Stimulated activated CD8-positive, alpha-beta memory T cell treated with anti-CD3 and anti-CD28 coated beads, Interleukin-15, amount 100 ng/mL, for 24 hours (primary cell): Measurements from ENCODE around the gene UHMK1.
"Not testable (repeated sequence)": the region's sequence is repeated elsewhere in the genome, so short reads cannot be mapped to it uniquely, and the experiment has no call there.

Experiments
- DNase-seq: peaks from one replicate; pipeline ENCODE4 v3.0.0-alpha.2; 2020; ENCODE audit warnings: low read depth

UHMK1 gene, protein sequence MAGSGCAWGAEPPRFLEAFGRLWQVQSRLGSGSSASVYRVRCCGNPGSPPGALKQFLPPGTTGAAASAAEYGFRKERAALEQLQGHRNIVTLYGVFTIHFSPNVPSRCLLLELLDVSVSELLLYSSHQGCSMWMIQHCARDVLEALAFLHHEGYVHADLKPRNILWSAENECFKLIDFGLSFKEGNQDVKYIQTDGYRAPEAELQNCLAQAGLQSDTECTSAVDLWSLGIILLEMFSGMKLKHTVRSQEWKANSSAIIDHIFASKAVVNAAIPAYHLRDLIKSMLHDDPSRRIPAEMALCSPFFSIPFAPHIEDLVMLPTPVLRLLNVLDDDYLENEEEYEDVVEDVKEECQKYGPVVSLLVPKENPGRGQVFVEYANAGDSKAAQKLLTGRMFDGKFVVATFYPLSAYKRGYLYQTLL

DNA sequence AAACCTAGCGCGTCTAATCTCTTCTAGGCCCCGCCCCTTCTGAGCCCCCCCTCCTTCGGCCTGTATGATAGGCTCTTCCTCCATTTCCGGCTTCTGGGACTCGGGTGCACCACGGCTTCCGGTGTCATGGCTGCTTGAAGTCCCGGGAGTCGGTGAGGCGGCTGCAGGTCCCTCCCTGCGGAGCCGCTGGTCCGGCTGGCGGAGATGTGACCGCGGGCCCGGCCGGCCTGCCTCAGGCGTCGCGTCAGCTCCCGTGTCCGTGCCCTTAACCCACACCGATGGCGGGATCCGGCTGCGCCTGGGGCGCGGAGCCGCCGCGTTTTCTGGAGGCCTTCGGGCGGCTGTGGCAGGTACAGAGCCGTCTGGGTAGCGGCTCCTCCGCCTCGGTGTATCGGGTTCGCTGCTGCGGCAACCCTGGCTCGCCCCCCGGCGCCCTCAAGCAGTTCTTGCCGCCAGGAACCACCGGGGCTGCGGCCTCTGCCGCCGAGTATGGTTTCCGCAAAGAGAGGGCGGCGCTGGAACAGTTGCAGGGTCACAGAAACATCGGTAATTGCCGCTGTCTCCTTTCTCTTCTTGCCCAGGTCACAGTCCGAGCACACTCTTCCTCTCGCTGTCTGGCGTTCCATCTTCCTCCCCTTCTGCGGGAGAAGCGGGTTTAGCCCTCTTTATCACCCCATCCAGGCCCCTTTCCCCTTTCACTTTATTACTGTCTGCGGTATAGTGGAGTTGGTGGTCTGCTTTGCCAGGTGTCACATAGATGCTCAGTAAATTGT, at the start of gene UHMK1:
Gene UHMK1, plus strand, starts transcription at position 96 of the 773 bp plus-strand sequence. Its CDS starts 183 bp downstream, at position 279.
- peak; percentile 60 for DNase-seq

GRCh38 chr1:162454361-162454760, 43.3 kb upstream of the UHMK1 start:
- not testable (repeated sequence) for DNase-seq

- DNase-seq = no peak
Measured at GRCh38 chr1:162456323-162456722, 41.3 kb upstream of the UHMK1 start.

- no peak for DNase-seq
Measured at GRCh38 chr1:162458236-162458635, 39.4 kb upstream of the UHMK1 start.

GRCh38 chr1:162462425-162462824, 35.2 kb upstream of the UHMK1 start:
- DNase-seq = not testable (repeated sequence)

DNA sequence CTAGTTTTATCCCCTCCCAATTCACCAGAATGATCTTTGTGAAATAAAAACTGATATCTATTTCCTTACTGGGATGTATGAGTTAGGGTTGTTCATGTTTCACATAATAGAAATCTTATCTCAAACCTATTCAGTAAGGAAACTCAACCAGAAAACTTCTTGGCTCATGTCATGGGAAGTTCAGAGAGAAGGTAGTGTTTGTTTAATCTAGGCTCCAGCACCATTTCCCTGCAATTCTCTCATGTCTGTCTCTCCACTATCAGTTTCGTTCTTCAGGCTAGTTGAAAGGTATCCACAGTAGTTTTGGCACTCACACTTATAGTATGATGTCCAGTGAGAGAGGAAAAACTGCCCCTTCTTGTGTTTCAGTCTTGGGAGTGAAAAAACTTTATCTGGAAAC, 34.6 kb upstream of the UHMK1 start:
- DNase-seq = no peak

DNA sequence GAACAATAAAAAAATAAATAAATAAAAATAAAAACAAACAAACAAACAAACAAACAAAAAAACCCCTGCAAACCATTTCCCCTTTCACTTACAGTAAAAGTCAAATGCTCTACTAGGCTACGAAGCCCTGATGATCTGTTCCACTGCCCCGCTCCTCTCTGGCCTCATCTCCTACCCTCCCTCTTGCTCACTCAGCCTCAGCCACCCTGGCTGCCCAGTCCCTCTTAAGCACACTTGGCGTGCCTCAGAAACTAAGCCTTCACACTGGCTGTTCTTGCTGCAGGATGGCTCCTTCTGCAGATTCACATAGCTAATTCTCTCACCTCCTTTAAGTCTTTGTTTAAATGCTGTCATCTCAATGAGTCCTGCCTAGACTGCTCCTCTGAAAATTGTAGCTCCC, 30.8 kb upstream of the UHMK1 start:
- no peak for DNase-seq

- DNase-seq = no peak
Measured at GRCh38 chr1:162470216-162470615, 27.4 kb upstream of the UHMK1 start.

GRCh38 chr1:162471290-162471853, 26.2 kb upstream of the UHMK1 start:
- DNase-seq = no peak

DNA sequence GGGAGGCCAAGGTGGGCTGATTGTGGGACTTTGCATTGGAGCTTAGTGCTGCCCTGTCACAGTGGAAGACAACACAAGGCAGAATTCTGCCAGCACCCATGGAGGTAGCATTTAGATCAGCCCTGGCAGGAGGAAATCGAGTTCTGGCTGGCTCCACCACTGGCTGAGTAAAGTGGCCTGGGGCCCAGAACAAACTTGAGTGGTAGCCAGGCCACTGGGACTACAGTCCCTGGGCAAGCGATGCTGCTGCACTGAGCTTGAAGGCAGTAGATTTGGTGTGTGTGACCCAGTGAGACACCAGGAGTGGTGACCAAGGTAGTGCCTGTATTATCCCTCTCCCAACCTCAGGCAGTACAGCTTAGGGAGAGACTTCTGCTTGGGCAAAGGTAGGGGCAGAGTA, 22.5 kb upstream of the UHMK1 start:
- no peak for DNase-seq

DNA sequence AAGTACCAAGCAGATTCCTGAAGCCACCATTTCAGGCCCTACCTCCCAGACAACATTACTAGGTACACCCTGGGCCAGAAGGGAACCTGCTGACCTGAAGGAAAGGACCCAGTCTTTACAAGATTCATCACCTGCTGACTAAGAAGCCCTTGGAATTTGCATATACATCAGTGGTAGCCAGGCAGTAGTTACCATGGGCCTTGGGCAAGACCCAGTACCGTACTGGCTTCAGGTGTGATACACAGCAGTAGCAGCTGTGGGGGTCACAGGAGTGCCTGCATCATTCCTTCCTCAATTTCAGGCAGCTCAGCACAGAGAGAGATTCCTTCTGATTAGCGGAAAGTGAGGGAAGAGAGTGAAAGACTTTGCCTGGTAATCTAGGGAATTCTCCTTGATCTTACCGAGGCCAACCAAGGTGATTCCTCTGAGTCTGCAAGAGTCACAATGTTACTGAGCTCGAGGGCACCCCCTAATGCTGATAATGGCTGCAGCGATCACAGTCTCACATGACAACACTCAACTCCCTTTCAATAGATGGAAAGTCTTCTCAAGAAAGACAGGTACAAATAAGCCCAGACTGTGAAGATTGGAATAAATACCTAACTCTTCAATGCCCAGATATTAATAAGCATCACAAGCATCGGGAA, 22.0 kb upstream of the UHMK1 start:
- no peak for DNase-seq

GRCh38 chr1:162476620-162477019, 21.0 kb upstream of the UHMK1 start:
- DNase-seq = no peak

- no peak for DNase-seq
Measured at GRCh38 chr1:162485236-162485635, 12.4 kb upstream of the UHMK1 start.

GRCh38 chr1:162487241-162487640, 10.4 kb upstream of the UHMK1 start:
- DNase-seq = no peak

GRCh38 chr1:162488219-162488618, 9.4 kb upstream of the UHMK1 start:
- DNase-seq = no peak

- DNase-seq = not testable (repeated sequence)
Measured at GRCh38 chr1:162495531-162496233, 1.9 kb upstream of the UHMK1 start.

- no peak for DNase-seq
Measured at GRCh38 chr1:162497104-162497722, 405 bp upstream of the UHMK1 start.

DNA sequence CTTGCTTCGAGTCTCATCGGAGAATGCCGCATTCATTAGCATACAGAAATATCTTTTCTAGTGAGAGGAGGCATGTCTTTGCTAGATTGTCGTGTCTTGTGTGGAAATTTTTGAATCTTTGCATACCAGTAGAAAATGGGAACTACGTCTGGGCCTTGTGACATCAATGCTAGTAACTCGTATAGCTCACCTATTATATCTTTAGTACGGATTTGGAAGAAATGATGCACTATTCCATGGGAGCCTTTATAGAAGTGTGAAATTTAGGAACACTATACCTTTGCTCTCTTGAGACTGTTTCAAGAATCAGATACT, 835 bp downstream of the UHMK1 start:
- DNase-seq = no peak

- no peak for DNase-seq
Measured at GRCh38 chr1:162500805-162501204, 3.2 kb downstream of the UHMK1 start.

GRCh38 chr1:162502077-162502476, 4.5 kb downstream of the UHMK1 start:
- no peak for DNase-seq

DNA sequence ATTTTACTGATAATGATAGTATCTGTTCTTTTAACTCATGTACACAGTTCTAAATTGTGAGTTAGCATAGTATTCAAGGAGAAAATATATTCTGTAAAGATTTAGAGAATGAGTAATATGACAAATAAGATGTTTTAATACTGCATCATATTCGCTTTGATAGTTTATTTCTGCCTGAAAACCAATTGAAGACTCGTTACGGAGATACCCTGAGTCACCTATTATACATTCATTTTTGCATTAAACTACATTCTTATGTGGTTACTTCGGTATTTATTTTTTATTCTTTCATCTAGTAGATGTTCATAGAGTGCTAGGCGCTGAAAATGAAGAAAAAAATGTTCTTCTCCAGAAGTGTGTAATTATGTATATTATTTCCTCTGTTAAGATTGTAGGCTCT, 5.3 kb downstream of the UHMK1 start:
- DNase-seq = no peak

DNA sequence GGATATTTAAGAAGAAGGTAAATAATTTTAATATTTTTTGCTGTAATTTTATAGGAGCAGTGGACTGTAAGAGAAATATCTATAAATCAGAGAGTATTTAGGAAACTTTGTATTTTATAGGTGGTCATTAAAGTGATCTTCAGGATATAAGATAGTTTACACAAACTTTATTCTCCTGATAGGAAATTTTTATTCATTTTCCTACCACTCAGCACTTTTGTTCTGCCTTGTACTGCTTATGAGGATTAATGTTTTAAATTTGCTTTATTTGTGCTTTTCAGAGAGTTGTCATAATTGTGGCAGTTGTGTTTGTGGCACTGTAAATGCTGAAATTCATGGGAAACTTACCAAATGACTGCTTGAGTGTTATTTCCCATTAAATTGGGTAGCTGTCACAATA, 29.7 kb downstream of the UHMK1 start:
- no peak for DNase-seq
